ENCODE results near the gene VMP1.
A peak's percentile ranks its signal among the peaks of the same experiment; 100 is the strongest.
"Not testable (repeated sequence)": the region's sequence is repeated elsewhere in the genome, so short reads cannot be mapped to it uniquely, and the experiment has no call there.

Gene VMP1

DNA sequence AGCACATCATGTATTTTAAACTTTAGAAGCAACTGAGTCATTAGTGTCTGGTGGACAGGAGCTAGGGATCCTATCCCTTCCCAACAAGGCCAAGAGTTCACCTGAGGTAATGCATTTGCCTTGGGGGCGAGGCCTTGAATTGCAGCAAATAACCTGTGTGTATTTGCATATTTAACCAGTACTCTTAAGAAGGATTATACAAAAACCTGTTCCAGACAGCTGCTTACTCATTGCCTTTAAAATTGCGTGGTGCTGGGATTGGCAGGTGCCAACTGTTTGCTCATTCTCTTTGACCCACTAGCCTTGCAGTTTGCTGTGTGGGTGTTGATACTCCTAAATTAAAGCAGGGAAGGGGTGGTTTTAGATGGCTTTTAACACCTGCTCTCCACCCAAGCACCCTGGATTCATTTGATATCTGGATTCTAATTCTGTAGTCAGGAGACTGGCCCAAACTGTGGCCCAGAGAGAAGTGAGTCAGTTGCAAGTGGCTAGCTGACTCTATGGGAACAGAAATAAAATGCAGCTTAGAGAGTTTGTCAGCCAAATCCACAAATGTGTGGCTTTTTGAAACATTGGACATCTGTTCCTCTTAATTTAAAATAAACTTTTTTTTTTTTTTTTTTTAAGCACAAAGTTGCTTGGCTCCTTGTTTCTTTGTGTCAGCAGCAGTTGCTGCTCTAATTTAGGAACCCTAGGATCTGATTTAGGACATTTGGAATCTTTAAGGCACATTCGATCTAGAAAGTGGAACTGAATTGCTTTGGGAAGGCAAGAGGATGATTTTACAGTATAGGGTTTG is 138.3 kb downstream of the VMP1 start:
- TF ChIP-seq POLR2A (IDR thresholded peaks at IDR 0.05; ENCODE audit: low read length) = no peak
- no peak for TF ChIP-seq GATA1 (IDR thresholded peaks at IDR 0.05; ENCODE audit: low read depth, low read length)
- DNase-seq = peak in 1 of 2 experiments; percentile 39

DNA sequence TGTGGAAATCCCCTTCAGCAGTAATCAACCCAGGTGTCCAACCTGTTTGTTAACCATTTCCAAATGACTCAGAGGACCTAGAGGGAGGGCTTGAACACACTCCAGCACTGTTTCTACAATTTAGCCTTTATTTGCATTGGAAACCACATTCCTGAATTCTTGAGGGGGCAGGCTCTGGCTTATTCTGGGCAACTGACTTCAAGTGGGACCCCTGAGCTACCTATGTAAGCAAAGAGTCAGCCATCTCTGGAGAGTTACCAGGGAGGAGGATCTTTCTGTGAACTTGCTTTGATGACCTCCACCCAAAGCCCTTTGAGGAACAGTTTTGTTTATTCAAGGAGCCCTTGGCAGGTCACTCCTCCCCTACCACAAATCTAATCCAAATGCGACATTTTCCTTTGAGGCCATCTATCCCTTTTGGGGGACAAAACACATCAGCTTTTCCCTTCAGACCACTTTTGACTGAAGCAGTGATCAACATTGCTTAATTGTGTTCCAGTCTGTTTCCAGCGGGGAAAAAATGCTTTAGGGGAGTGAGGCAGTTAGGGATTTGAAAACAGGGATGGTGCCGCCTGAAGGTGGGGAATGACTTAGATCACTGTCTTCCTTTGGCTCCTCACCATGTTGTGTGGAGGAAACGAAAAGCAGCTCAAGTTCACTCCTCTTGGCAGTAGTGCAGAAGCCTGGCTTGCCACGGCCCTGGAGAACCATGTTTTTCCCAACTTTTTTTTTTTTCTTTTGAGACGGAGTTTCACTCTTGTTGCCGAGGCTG is 139.1 kb downstream of the VMP1 start:
- no peak for DNase-seq
- TF ChIP-seq POLR2A (IDR thresholded peaks at IDR 0.05; ENCODE audit: low read length) = peak; percentile 23
- no peak for TF ChIP-seq GATA1 (IDR thresholded peaks at IDR 0.05; ENCODE audit: low read depth, low read length)

DNA sequence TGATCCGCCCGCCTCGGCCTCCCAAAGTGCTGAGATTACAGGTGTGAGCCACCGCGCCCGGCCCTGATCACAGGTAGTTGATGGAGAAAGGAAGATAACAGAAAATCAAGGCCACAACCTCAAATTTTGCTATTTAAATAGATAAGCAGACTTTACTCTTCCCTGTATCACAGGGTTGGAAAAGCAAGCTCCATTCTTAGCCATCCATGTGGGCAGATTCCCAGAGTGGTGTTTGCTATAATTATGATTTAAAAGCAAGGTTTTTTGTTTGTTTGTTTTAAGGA is 140.9 kb downstream of the VMP1 start:
- TF ChIP-seq GATA1 (IDR thresholded peaks at IDR 0.05; ENCODE audit: low read depth, low read length) (no peak), POLR2A (IDR thresholded peaks at IDR 0.05; ENCODE audit: low read length) (no peak)
- no peak for DNase-seq

DNA sequence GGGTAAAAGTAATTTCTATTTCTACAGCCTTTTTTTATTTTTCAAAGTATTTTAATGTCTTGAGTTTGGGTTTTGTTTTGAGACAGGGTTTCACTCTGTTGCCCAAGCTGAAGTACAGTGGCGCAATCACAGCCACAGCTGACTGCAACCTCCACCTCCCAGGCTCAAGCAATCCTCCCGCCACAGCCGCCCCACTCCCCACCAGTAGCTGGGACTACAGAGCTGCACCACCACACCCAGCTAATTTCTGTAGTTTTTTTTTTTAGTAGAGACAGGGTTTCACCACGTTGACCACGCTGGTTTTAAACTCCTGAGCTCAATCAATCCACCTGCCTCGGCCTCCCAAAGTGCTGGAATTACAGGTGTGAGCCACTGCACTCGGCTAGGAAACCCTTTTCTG is 141.3 kb downstream of the VMP1 start:
- peak in 1 of 2 experiments; percentile 66 for DNase-seq
- TF ChIP-seq GATA1 (IDR thresholded peaks at IDR 0.05; ENCODE audit: low read depth, low read length) (no peak), POLR2A (IDR thresholded peaks at IDR 0.05; ENCODE audit: low read length) (no peak)

DNA sequence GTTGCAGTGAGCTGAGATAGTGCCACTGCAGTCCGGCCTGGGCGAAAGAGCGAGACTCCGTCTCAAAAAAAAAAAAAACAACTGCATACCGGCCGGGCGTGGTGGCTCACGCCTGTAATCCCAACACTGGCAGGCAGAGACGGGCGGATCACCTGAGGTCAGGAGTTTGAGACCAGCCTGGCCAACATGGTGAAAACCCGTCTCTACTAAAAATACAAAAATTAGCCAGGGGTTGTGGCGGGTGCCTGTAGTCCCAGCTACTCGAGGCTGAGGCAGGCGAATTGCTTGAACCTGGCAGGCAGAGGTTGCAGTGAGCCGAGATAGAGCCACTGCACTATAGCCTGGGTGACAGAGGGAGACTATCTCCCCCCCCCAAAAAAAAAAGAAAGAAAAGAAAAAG is 142.9 kb downstream of the VMP1 start:
- DNase-seq = not testable (repeated sequence)

DNA sequence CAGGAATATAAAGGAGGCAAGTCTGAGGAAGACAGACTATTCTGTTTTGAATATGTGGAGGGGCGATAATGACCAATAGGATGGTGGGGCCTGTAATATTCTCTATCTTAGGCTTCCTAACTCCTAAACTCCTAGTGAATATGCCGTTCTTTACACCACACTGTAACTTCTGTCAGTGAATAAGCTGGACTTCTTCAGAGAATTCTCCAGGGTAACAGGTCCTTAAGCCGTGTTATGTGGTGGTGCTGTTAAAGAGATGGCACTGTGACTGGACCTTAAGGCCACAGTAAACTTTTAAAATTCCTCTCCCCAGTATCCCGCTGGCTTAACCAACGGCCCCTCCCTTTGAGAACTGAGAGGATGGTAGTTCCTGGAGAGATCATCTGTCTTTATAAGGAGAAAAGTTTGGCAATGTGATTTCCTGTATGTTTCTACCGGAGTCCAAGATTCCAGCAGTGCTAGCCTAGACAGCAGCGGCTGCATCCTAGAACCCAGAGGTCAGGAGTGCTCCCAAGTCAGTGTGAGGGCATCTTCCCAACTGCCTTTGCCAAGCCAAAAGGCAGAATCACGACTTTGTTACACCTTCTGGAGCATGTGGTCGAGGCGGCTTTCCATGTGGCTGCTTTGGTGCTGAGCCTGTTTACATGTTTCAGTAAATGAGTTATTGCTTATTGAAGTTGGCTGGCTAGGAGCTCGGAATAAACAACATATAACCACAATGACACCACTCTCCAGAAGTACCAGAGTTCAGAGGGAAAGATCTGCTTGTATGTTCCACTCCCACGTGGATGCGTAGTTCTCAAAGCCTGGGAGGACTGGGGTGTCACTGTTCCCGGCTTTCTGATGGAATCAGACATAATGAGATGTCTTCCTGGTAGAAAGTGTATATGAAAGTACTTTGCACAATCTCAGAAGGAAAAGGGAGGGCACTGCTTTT is 144.3 kb downstream of the VMP1 start:
- no peak for DNase-seq
- no peak for TF ChIP-seq GATA1 (IDR thresholded peaks at IDR 0.05; ENCODE audit: low read depth, low read length)
- TF ChIP-seq POLR2A (IDR thresholded peaks at IDR 0.05; ENCODE audit: low read length) = no peak

DNA sequence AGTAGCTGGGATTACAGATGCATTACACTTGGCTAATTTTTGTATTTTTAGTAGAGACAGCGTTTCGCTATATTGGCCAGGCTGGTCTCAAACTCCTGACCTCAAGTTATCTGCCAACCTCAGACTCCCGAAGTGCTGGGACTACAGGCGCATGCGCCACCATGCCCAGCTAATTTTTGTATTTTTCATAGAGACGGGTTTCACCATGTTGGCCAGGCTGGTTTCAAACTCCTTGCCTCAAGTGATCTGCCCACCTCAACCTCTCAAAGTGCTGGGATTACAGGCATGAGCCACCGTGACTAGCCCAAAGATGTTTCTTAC is 145.4 kb downstream of the VMP1 start:
- DNase-seq = not testable (repeated sequence)

DNA sequence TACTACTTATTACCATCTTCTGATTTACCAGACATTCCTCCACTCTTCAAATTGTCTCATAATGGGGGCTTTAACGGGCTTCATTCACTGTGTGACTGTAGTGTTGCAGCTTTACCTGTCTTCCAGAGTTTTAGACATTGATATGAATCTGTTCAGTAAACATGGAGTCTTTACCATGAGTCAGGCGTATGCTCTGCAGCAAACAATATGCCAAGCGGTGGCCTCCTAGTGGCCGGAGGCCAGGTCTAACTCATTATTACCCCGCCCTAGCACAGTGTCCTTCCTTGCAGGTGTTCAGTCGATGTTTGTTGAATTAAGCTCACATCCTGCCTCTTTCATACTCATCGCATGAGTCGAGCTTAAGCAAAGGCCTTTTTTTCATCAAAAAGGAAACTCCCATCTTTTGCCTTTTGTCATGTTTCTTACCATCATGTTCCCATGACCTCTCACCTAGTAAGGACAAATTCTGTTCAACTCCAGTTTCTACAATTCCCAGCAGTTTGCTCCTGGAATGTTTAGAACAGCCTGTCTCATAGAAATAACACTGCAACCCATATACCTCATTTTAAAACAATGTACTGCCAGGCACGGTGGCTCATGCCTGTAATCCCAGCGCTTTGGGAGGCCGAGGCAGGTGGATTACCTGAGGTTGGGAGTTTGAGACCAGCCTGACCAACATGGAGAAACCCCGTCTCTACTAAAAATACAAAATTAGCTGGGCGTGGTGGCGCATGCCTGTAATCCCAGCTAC is 145.9 kb downstream of the VMP1 start:
- TF ChIP-seq GATA1 (IDR thresholded peaks at IDR 0.05; ENCODE audit: low read depth, low read length) (no peak), POLR2A (IDR thresholded peaks at IDR 0.05; ENCODE audit: low read length) (no peak)
- peak in 1 of 2 experiments; percentile 42 for DNase-seq

DNA sequence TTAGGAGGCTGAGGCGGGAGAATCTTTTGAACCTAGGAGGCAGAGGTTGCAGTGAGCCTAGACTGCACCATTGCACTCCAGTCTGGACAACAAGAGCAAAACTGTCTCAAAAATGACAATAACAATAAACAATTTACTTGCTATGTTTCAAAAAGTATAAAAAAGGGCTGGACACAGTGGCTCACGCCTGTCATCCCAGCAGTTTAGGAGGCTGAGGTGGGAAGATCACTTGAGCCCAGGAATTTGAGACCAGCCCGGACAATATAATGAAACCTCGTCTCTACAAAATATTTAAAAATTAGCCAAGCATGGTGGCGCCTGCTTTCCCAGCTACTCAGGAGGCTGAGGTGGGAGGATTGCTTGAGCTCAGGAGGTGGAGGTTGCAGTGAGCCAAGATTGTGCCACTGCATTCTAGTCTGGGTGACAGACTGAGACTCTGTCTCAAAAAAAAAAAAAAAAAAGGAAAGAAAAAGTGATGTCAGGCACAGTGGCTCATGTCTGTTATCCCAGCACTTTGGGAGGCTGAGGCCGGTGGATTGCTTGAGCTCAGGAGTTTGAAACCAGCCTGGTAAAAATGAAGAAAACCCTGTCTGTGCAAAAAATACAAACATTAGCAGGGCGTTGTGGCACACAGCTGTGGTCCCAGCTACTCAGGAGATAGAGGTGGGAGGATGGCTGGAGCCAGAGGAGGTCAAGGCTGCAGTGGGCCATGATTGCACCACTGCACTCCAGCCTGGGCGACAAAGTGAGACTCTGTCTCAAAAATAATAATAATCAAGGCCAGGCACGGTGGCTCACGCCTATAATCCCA is 146.7 kb downstream of the VMP1 start:
- DNase-seq = not testable (repeated sequence)

DNA sequence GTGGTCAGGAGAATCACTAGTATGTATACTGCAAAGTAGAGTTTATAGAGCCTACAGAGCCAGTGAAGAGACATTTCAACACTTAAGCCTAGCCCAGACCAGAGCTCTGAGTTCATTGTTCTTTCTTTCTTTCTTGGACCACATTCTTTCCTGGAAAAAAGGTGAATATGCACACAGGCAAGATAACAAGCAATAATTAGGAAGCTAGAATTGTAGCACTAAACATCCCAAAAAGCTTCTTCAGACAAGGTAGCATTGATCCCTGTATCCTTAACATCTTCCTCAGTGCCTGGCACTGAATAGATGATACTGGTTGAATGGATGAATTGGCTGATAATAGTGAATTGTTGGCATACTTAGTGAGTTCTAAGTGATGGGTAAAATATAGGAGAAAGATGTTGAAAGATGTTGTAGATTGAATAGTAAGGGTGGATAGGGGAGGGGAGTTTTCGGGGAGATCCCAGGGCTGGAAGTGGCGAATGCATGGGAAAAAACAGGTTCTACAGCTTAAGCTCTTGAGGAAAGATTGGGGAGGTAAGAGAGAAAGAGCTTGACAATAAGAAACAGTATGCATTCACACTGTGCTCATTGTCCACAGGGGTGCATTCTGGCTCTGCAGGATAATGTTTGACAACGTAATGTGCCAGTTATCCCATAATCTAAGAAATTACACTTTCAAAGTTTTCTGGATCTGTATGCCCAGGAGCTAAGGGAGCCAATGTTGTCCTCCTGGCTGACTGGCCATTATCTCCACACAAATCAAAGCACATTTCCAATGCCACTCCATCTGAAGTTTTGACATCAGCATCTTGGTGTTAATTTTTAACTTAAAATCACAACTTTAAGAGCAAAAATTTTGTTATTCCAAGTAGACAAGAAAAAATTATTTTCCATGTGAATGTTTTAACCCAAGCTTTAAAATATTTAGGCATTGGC is 149.7 kb downstream of the VMP1 start:
- DNase-seq = no peak
- TF ChIP-seq POLR2A (IDR thresholded peaks at IDR 0.05; ENCODE audit: low read length) (no peak), GATA1 (IDR thresholded peaks at IDR 0.05; ENCODE audit: low read depth, low read length) (no peak)

DNA sequence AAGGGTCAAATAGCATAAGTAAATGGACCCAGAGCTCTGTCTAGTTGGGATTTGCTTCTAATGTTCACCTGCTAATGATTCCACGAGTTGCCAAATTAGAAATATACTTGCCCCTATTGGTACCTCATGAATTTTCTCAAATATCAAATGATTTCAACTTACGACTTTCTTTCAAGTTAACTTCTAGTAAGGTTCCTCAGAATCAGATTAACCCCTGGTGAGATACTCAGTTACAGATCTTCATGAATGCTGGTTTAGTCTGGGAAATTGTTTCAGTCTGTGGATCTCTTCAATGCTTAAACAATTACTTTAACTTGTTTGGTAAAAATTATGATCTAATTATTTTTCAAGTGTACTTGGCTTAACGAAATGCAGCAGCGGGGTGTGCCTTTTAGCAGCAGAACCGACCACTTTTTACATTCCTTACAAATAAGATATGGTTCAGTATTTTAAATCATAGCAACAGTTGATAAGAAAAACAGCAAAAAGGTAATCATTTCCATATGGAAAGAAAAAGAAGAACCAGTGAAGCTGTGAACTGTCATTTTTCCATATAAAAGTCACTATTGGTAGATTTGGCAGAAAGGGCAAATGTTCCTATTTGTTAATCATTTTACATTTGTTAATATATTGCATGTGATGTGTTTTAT is 150.8 kb downstream of the VMP1 start:
- DNase-seq = no peak
- TF ChIP-seq GATA1 (IDR thresholded peaks at IDR 0.05; ENCODE audit: low read depth, low read length) (no peak), POLR2A (IDR thresholded peaks at IDR 0.05; ENCODE audit: low read length) (no peak)

DNA sequence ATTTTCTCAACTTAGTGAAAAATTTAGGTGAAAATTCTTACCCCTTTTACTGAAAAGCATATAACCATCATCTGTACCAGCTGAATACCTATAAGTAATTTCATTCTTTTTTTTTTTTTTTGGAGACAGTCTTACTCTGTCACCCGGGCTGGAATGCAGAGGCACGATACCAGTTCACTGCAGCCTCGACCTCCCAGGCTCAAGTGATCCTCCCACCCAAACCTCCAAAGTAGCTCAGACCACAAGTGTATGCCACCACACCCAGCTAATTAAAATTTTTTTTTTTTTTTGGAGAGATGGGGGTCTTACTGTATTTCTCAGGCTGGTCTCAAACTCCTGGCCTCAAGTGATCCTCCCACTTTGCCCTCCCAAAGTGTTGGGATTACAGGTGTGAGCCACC is 151.5 kb downstream of the VMP1 start:
- no peak for DNase-seq
- TF ChIP-seq GATA1 (IDR thresholded peaks at IDR 0.05; ENCODE audit: low read depth, low read length) (no peak), POLR2A (IDR thresholded peaks at IDR 0.05; ENCODE audit: low read length) (no peak)

Data from erythroblast (primary cell).